CD4-positive, alpha-beta T cell treated with Interleukin-6 for 4 hours (primary cell): Measurements from ENCODE around the gene FUT6.
"Not testable (repeated sequence)": the region's sequence is repeated elsewhere in the genome, so short reads cannot be mapped to it uniquely, and the experiment has no call there.

ENCODE experiments used
- DNase-seq: peaks from one replicate; pipeline ENCODE4 v3.0.0-alpha.2; 2020; ENCODE audit warnings: mixed read lengths

The FUT6 gene

DNA sequence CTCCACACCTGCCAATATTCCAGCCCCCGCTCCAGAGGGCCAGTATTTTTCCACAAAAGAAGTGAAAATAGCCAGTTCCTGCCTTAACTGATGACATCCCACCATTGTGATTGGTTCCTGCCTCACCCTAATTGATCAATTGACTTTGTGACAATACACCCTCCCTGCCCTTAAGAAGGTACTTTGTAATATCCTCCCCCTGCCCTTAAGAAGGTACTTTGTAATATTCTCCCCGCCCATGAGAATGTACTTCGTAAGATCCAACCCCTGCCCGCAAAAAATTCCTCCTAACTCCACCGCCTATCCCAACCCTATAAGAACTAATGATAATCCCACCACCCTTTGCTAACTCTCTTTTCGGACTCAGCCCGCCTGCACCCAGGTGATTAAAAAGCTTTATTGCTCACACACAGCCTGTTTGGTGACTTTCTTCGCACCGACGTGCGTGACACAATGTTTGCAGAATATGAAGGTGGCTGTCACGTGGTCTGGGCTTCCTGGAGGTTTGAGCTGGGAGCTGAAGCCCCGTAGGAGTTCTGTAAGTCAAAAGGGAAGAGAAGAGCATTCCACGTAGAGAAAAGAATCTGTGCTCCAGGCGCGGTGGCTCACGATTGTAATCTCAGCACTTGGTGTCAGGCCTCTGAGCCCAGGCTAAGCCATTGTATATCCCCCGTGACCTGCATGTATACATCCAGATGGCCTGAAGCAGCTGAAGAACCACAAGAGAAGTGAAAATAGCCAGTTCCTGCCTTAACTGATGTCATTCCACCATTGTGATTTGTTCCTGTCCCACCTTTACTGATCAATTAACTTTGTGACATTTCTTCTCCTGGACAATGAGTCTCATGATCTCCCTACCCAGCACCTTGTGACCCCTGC lies 17.9 kb upstream of the FUT6 start:
- no peak for DNase-seq

DNA sequence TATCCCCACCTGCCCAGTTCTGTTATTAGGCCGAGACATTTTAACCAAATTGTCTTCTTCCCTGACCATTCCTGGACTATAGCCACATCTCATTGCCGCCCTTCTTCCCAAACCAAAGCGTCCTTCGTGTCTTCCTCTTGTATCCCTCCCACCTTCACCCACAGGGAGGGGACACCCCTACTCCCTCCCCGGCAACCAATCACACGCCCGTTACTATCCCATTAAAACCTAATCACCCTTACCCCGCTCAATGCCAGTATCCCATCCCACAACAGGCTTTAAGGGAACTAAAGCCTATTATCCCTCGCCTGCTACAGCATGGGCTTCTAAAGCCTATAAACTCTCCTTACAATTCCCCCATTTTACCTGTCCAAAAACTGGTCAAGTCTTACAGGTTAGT lies 15.6 kb upstream of the FUT6 start:
- not testable (repeated sequence) for DNase-seq

GRCh38 chr19:5854121-5854520 lies 14.6 kb upstream of the FUT6 start:
- DNase-seq = not testable (repeated sequence)

GRCh38 chr19:5851302-5851701 lies 11.8 kb upstream of the FUT6 start, which contains the start of gene FUT3:
Gene FUT3 (minus strand): TSS chr19:5851449.
- DNase-seq = no peak

GRCh38 chr19:5850743-5851293 lies 11.3 kb upstream of the FUT6 start:
- DNase-seq = no peak

GRCh38 chr19:5850189-5850588 lies 10.7 kb upstream of the FUT6 start:
- no peak for DNase-seq

DNA sequence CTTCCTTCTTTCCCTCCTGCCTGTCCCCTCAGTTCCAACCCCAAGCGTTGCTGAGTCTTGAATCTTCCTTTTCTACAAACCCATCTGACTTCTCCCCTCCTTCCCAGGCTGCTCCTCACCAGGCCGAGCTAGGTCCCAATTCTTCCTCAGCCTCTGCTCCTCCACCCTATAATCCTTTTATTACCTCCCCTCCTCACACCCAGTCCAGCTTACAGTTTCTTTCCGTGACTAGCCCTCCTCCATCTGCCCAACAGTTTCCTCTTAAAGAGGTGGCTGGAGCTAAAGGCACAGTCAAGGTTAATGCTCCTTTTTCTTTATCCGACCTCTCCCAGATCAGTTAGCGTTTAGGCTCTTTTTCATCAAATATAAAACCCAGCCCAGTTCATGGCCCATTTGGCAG lies 9.1 kb upstream of the FUT6 start:
- DNase-seq = not testable (repeated sequence)

DNA sequence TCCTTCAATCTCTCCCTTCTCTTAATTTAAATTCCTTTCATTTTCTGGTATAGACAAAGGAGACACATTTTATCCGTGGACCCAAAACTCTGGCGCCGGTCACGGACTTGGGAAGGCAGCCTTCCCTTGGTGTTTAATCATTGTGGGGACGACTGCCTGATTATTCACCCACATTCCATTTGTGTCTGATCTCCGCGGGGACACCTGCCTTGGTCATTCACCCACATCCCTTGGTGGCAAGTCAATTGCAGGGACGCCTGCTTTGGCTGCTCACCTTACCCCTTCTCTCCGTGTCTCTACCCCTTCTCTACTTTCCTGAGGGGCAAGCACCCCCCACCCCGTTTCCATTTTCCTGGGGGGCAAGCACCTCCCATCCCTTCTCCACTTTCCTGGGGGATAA lies 8.3 kb upstream of the FUT6 start:
- not testable (repeated sequence) for DNase-seq

DNA sequence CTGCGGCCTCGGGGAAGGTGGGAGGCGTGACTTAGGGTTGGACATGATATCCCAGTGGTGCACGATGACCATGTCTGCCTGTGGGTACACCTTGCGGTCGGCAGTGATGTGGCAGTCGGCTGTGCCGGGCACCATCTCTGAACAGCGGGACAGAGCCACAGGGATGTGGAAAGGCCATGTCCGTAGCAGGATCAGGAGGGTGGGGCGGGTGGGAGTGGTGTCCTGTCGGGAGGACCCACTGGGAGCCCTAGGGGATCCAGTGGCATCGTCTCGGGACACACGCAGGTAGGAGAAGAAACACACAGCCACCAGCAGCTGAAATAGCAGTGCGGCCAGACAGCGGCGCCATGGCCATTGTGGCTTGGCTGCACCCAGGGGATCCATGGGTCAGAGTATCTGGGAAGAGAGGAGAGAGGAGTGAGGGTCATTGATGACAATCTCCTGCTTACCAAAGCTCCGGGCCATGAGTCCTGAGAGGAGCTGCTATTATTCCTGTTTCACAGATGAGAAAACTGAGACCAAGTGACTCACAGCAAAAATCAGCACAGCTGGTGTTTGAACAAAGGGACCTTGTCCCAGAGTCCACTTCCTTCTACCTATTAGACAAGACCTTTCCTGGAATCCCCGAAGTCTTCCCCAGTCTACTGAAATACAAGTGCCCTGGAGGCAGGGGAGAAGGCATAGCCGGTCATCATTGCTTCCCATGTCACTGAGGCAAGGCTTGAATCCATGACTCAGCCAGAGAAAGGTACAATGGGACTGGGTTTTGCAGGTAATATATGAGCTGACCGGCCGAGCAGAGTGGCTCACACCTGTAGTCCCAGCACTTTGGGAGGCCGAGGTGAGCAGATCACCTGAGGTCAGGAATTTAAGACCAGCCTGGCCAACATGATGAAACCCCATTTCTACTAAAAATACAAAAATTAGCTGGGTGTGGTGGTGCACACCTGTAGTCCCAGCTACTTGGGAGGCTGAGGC lies 5.2 kb upstream of the FUT6 start:
- no peak for DNase-seq

- DNase-seq = no peak
Measured at GRCh38 chr19:5843295-5843927, 3.9 kb upstream of the FUT6 start.

GRCh38 chr19:5841735-5842111 lies 2.2 kb upstream of the FUT6 start:
- not testable (repeated sequence) for DNase-seq

DNA sequence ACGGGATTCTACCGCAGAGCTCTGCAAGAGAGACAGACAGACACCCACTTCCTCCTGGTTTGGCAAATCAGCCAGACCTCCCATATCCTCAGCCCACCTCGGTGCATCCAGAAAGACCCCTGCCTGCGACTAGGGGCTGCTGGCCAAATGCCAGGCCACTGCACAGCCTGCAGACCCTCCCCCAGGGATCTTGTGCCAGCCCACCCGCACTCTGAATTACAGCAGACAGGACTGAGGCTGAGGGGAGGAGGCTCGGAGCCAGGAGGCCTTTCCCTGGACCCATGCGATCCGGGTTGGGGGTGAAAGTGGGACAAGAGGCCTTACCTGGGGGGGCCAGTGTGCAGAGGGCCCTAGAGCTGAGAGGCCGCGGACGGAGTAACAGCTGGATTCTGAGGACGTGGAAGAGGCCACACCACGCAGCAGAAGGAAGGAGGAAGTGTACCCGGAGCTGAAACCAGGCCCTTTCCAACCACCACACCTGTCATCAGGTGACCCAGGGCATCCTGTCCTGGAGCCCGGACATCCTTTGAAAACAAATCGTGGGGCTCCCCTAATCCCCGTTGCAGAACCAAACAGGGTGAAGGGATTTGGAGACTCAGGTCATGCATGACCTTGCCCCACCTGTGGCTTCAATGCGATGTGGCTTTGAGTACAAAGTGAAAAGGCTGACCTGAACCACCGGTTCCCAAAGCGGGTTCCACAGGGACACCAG lies 993 bp downstream of the FUT6 start:
- DNase-seq = no peak

GRCh38 chr19:5837761-5838352 lies 1.6 kb downstream of the FUT6 start:
- DNase-seq = no peak

- DNase-seq = no peak
Measured at GRCh38 chr19:5832527-5833216, 6.8 kb downstream of the FUT6 start.

DNA sequence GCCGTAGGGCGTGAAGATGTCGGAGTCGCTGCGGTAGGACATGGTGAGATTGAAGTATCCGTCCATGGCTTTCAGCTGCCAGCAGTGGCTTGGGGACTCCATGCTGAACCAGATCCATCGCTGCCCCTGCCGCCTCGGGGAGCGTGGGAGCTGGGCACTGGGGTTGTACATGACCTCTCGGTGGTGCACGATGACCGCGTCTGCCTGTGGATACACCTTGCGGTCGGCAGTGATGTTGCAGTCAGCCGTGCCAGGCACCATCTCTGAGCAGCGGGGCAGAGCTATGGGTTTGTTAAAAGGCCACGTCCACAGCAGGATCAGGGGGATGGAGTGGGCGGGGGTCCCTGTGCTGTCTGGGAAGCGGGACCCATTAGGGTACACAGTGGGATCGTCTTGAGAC lies 7.4 kb downstream of the FUT6 start:
- DNase-seq = no peak

GRCh38 chr19:5831159-5831558 lies 8.3 kb downstream of the FUT6 start:
- no peak for DNase-seq

DNA sequence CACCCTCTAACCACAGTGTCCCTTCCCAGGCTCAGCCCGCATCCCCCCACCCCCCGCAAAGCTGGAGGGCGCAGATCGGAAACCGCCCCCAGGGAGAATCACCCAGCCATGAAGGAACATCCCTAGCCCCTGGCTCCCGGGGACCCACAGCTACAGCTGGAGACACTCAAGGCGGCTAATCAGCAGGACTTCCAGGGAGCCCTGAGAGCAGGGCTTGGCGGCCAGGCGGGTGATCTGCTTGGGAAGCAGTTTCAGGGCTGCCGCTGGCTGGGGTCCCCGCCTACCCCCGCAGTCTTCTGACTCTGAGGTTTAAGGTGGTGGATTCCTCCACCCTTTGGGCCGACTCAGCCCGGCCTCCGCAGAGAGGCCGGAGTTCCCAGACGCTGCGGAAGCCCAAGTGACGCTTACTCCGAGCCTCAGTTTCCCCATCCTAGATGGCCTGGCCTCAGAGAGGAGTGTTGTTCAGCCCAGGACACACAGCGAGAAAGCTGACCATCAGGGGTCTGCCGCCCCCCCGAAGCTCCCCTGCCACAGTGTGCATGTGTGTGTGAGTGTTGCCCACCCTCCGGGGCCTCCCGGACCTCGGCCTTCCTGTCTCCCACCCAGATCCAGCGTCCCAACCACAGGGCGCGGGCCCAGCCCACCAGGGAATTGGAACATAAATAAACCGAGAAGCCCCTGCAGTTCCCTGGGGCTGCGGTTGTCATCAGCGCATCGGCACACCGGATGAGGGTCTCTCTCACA lies 9.8 kb downstream of the FUT6 start:
- DNase-seq = no peak

- DNase-seq = peak; percentile 13
Measured at GRCh38 chr19:5828661-5829566, 10.6 kb downstream of the FUT6 start.
